Astrocyte (in vitro differentiated cells and primary cell): ENCODE results near the gene TNFRSF8. TPM values are rescaled to one million over a fixed set of nuclear protein-coding genes. Genes with fewer than 3 reads are reported as not detected.

Experiments used
- DNase-seq: peaks from one replicate; pipeline ENCODE4 v3.0.0-alpha.2; 2010; ENCODE audit warnings: low read depth
- FAIRE-seq: peaks from 2 replicates; lab custom pipeline; 2011; peaks lifted over from hg19 to GRCh38; lab: Jason Lieb, UNC
- H2AFZ ChIP-seq: 2 replicates; pipeline ENCODE4 v1.6.0; 2012; ENCODE audit warnings: low read depth, low read length, inconsistent platforms
- H3K27ac ChIP-seq: 2 replicates; pipeline ENCODE4 v1.5.1; 2011; ENCODE audit warnings: low read depth, low read length, inconsistent platforms
- H3K27me3 ChIP-seq: 2 replicates; pipeline ENCODE4 v1.6.0; 2011; ENCODE audit warnings: low read length, inconsistent platforms; ENCODE audit not compliant: insufficient read depth
- H3K36me3 ChIP-seq: 2 replicates; pipeline ENCODE4 v1.5.1; 2011; ENCODE audit warnings: low read length, inconsistent platforms; ENCODE audit not compliant: insufficient read depth
- H3K4me1 ChIP-seq: 2 replicates; pipeline ENCODE4 v1.5.1; 2011; ENCODE audit warnings: low read length, inconsistent platforms; ENCODE audit not compliant: insufficient read depth
- H3K4me2 ChIP-seq: 2 replicates; pipeline ENCODE4 v1.6.0; 2012; ENCODE audit warnings: low read length, inconsistent platforms
- H3K4me3 ChIP-seq: 2 replicates; pipeline ENCODE4 v1.5.1; 2011; ENCODE audit warnings: low read depth, mild to moderate bottlenecking, low read length, inconsistent platforms; ENCODE audit not compliant: insufficient read depth
- H3K79me2 ChIP-seq: 2 replicates; pipeline ENCODE4 v1.6.0; 2012; ENCODE audit warnings: mild to moderate bottlenecking, low read length, inconsistent platforms; ENCODE audit not compliant: insufficient read depth
- H3K9ac ChIP-seq: 2 replicates; pipeline ENCODE4 v1.6.0; 2012; ENCODE audit warnings: mild to moderate bottlenecking, low read length, inconsistent platforms
- H3K9me3 ChIP-seq: 2 replicates; pipeline ENCODE4 v1.5.1; 2012; ENCODE audit warnings: low read depth, mild to moderate bottlenecking, low read length, inconsistent platforms; ENCODE audit not compliant: insufficient read depth
- H4K20me1 ChIP-seq: 2 replicates; pipeline ENCODE4 v1.6.0; 2012; ENCODE audit warnings: low read length, inconsistent platforms; ENCODE audit not compliant: insufficient read depth
- H3K27ac Mint-ChIP-seq: one replicate; pipeline ENCODE4 v1.8.0; 2021; ENCODE audit warnings: mild to moderate bottlenecking, mixed read lengths; ENCODE audit not compliant: unreplicated experiment
- H3K27me3 Mint-ChIP-seq: one replicate; pipeline ENCODE4 v1.8.0; 2021; ENCODE audit warnings: low read depth, mixed read lengths; ENCODE audit not compliant: unreplicated experiment
- H3K36me3 Mint-ChIP-seq: one replicate; pipeline ENCODE4 v1.8.0; 2021; ENCODE audit warnings: low read depth, mixed read lengths; ENCODE audit not compliant: unreplicated experiment
- H3K4me1 Mint-ChIP-seq: one replicate; pipeline ENCODE4 v1.8.0; 2021; ENCODE audit warnings: low read depth, mixed read lengths; ENCODE audit not compliant: unreplicated experiment
- H3K4me3 Mint-ChIP-seq: one replicate; pipeline ENCODE4 v1.8.0; 2021; ENCODE audit warnings: mild to moderate bottlenecking, moderate library complexity, mixed read lengths; ENCODE audit not compliant: unreplicated experiment
- H3K9me3 Mint-ChIP-seq: one replicate; pipeline ENCODE4 v1.8.0; 2021; ENCODE audit warnings: mild to moderate bottlenecking, mixed read lengths; ENCODE audit not compliant: unreplicated experiment
- CTCF ChIP-seq: IDR thresholded peaks from 2 replicates; pipeline ENCODE4 v1.5.1; 2011; ENCODE audit warnings: low read depth, mild to moderate bottlenecking, inconsistent platforms, low read length, moderate library complexity; ENCODE audit not compliant: insufficient read depth
- EZH2 ChIP-seq: IDR thresholded peaks from 2 replicates; pipeline ENCODE4 v1.6.1; 2012; ENCODE audit warnings: mild to moderate bottlenecking, low read length, inconsistent platforms; ENCODE audit not compliant: insufficient read depth
- total RNA-seq: library from RNA; stranded (reverse); gene quantifications from 2 replicates; pipeline ENCODE4 v1.2.1, GENCODE V29; 2021

Gene TNFRSF8
- total RNA-seq, 1 donor from 2014 or later = 0.16 TPM

- peak overlapping the region; percentile 15 for H3K27ac Mint-ChIP-seq
- no peak for FAIRE-seq
These were observed 6.6 kb downstream of the TNFRSF8 start for GRCh38 chr1:12069623-12070244.

DNA sequence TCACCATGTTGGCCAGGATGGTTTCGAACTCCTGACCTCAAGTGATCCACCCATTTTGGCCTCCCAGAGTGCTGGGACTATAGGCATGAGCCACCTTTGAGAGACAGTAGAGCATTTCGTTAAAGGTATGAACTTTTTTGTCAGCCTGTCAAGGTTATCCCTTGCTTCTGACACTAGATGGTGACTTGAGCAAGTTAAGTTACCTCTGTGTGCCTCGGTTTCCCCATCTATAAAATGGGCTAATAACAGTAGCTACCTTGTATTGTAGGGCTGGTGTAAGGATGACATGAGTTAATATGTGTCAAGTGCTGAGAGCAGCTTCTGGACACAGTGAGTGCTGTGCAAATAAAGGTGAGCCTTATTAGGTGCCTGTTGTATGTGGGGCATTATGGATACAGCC, 8.8 kb downstream of the TNFRSF8 start:
- H3K9me3 Mint-ChIP-seq = peaks cover 3% of the 10 kb centered on the region
- DNase-seq = no peak
- Histone ChIP-seq H3K36me3 (no peaks in the 10 kb centered on the region), H3K9me3 (no peaks in the 10 kb centered on the region), H3K27me3 (peaks cover 8% of the 10 kb centered on the region), H4K20me1 (no peaks in the 10 kb centered on the region), H3K4me1 (peaks cover 20% of the 10 kb centered on the region), H3K4me3 (no peak overlapping the region), H3K27ac (no peak overlapping the region), H2AFZ (no peak overlapping the region), H3K4me2 (no peak overlapping the region), H3K79me2 (no peaks in the 10 kb centered on the region), H3K9ac (no peak overlapping the region)
- H3K4me1 Mint-ChIP-seq = peaks cover 27% of the 10 kb centered on the region
- H3K36me3 Mint-ChIP-seq = no peaks in the 10 kb centered on the region
- H3K27ac Mint-ChIP-seq = no peak overlapping the region
- H3K4me3 Mint-ChIP-seq = no peak overlapping the region
- peaks cover 4% of the 10 kb centered on the region for H3K27me3 Mint-ChIP-seq
- no peak for TF ChIP-seq EZH2
- no peak for TF ChIP-seq CTCF
- no peak for FAIRE-seq

More at GRCh38 chr1:12069623-12070244, 6.6 kb downstream of the TNFRSF8 start:
- peak; percentile 19 for DNase-seq
- peak overlapping the region; percentile 20 for H3K4me3 Mint-ChIP-seq
- no peaks in the 10 kb centered on the region for H3K9me3 ChIP-seq
- H3K27ac ChIP-seq = no peak overlapping the region
- peaks cover 14% of the 10 kb centered on the region for H3K4me1 ChIP-seq
- no peaks in the 10 kb centered on the region for H3K79me2 ChIP-seq
- no peaks in the 10 kb centered on the region for H3K36me3 ChIP-seq
- H3K9ac ChIP-seq = no peak overlapping the region
- peak overlapping the region; percentile 41 for H3K4me2 ChIP-seq
- no peaks in the 10 kb centered on the region for H3K36me3 Mint-ChIP-seq
- H4K20me1 ChIP-seq = no peaks in the 10 kb centered on the region
- TF ChIP-seq CTCF (no peak), EZH2 (no peak)
- H2AFZ ChIP-seq = no peak overlapping the region
- peaks cover 10% of the 10 kb centered on the region for H3K27me3 Mint-ChIP-seq
- peaks cover 17% of the 10 kb centered on the region for H3K27me3 ChIP-seq
- no peaks in the 10 kb centered on the region for H3K9me3 Mint-ChIP-seq
- H3K4me3 ChIP-seq = no peak overlapping the region
- peaks cover 21% of the 10 kb centered on the region for H3K4me1 Mint-ChIP-seq

- no peaks in the 10 kb centered on the region for H4K20me1 ChIP-seq
- Mint-ChIP-seq H3K4me1 (peaks cover 25% of the 10 kb centered on the region), H3K27ac (no peak overlapping the region), H3K9me3 (peaks cover 9% of the 10 kb centered on the region), H3K4me3 (no peak overlapping the region), H3K36me3 (peaks cover 1% of the 10 kb centered on the region), H3K27me3 (peaks cover 5% of the 10 kb centered on the region)
- no peak overlapping the region for H3K27ac ChIP-seq
- no peaks in the 10 kb centered on the region for H3K36me3 ChIP-seq
- no peak for DNase-seq
- no peak for TF ChIP-seq EZH2
- TF ChIP-seq CTCF = no peak
- no peak for FAIRE-seq
- no peak overlapping the region for H3K4me2 ChIP-seq
- peaks cover 6% of the 10 kb centered on the region for H3K9me3 ChIP-seq
- no peak overlapping the region for H3K4me3 ChIP-seq
- H3K9ac ChIP-seq = no peak overlapping the region
- H3K27me3 ChIP-seq = peaks cover 16% of the 10 kb centered on the region
- no peaks in the 10 kb centered on the region for H3K79me2 ChIP-seq
- peaks cover 20% of the 10 kb centered on the region for H3K4me1 ChIP-seq
- H2AFZ ChIP-seq = no peak overlapping the region
These were observed 9.6 kb downstream of the TNFRSF8 start for GRCh38 chr1:12072741-12073140.
